Endothelial cell of umbilical vein (primary cell): ENCODE measurements around the gene ARHGEF11. TPM values are rescaled to one million over a fixed set of nuclear protein-coding genes. Genes with fewer than 3 reads are reported as not detected.

Source experiments
- BruUV-seq: library from RNA; stranded (reverse); fragments of 400-500 nt; replicated peaks from 2 replicates; lab custom pipeline; 2021; lab: Mats Ljungman, UMichigan
- CTCF ChIA-PET: fragments of 300-600, 350-600 bp; sonication (Branson Sonifier 250); formaldehyde crosslinking; loops from one replicate; lab custom pipeline; 2021; ENCODE audit warnings: antibody characterized with exemption, inconsistent platforms; lab: Charles Lee
- POLR2A ChIA-PET: fragments of 300-600, 350-600 bp; sonication (Branson Sonifier 250); formaldehyde crosslinking; loops from one replicate; lab custom pipeline; 2021; ENCODE audit warnings: antibody characterized with exemption, inconsistent platforms; lab: Charles Lee
- DNase-seq: peaks from one replicate; pipeline ENCODE4 v3.0.0-alpha.2; 2011; ENCODE audit warnings: low read depth, low spot score
- FAIRE-seq: peaks from 2 replicates; lab custom pipeline; 2011; peaks lifted over from hg19 to GRCh38; lab: Jason Lieb, UNC
- H2AFZ ChIP-seq: 2 replicates; pipeline ENCODE4 v1.6.0; 2012; ENCODE audit warnings: low read depth, low read length, control low read depth, inconsistent platforms
- H3K27ac ChIP-seq: 2 replicates; pipeline ENCODE4 v1.5.1; 2011; ENCODE audit warnings: low read depth, mild to moderate bottlenecking, control low read depth, low read length, moderate library complexity; ENCODE audit not compliant: insufficient read depth
- H3K27me3 ChIP-seq, 2 experiments: 2 replicates each; pipeline versions ENCODE4 v1.6.0 to v1.6.1; 2011; ENCODE audit warnings: low read length in 2 of 2, mixed read lengths in 1 of 2; ENCODE audit not compliant: control insufficient read depth in 2 of 2, insufficient read depth in 2 of 2
- H3K36me3 ChIP-seq, 2 experiments: 2 replicates in 1 of 2; 3 replicates in 1 of 2; pipeline ENCODE4 v1.5.1; 2011; ENCODE audit warnings: low read length in 2 of 2, mild to moderate bottlenecking in 1 of 2, moderate library complexity in 1 of 2; ENCODE audit not compliant: control insufficient read depth in 2 of 2, insufficient read depth in 2 of 2; ENCODE audit errors: extremely low read depth in 1 of 2
- H3K4me1 ChIP-seq: 3 replicates; pipeline ENCODE4 v1.5.1; 2011; ENCODE audit warnings: mild to moderate bottlenecking, low read length; ENCODE audit not compliant: control insufficient read depth, insufficient read depth; ENCODE audit errors: extremely low read depth
- H3K4me2 ChIP-seq: 2 replicates; pipeline ENCODE4 v1.6.1; 2011; ENCODE audit warnings: low read length, control low read depth, mixed read lengths; ENCODE audit not compliant: insufficient read depth
- H3K4me3 ChIP-seq, 3 experiments: fragments of 200-600 bp in 1 of 3; sonication (generic), shearing (Covaris generic) in 1 of 3; replicated peaks in 1 of 3; 2 replicates each; pipeline ENCODE4 v1.5.1; 2011 to 2016; ENCODE audit warnings: control low read depth in 3 of 3, low read length in 3 of 3, mild to moderate bottlenecking in 2 of 3, inconsistent platforms in 1 of 3, low read depth in 1 of 3, moderate library complexity in 1 of 3; ENCODE audit not compliant: insufficient read depth in 1 of 3
- H3K79me2 ChIP-seq: 2 replicates; pipeline ENCODE4 v1.6.0; 2012; ENCODE audit warnings: low read length, inconsistent platforms; ENCODE audit not compliant: control insufficient read depth, insufficient read depth
- H3K9ac ChIP-seq: replicated peaks from 2 replicates; pipeline ENCODE3; 2011; ENCODE audit warnings: low read length, control low read depth; ENCODE audit not compliant: insufficient read depth; ENCODE audit errors: extremely low read depth
- H3K9me1 ChIP-seq: replicated peaks from 3 replicates; pipeline ENCODE4 v1.6.0; 2011; ENCODE audit warnings: mild to moderate bottlenecking, low read length; ENCODE audit not compliant: control insufficient read depth, insufficient read depth; ENCODE audit errors: extremely low read depth
- H3K9me3 ChIP-seq: replicated peaks from 2 replicates; pipeline ENCODE4 v1.5.1; 2012; ENCODE audit warnings: low read length, inconsistent platforms; ENCODE audit not compliant: control insufficient read depth, insufficient read depth
- H4K20me1 ChIP-seq: replicated peaks from 2 replicates; pipeline ENCODE3; 2011; ENCODE audit warnings: mild to moderate bottlenecking, low read length; ENCODE audit not compliant: control insufficient read depth, insufficient read depth; ENCODE audit errors: extremely low read depth
- CTCF ChIP-seq, 2 donors: IDR thresholded peaks; 1 replicate in 1 of 2; 2 replicates in 1 of 2; pipeline ENCODE4 v1.5.1; 2011; ENCODE audit warnings: low read length in 2 of 2, mild to moderate bottlenecking in 2 of 2, moderate library complexity in 2 of 2, control low read depth in 1 of 2, inconsistent platforms in 1 of 2, low read depth in 1 of 2; ENCODE audit not compliant: insufficient read depth in 1 of 2; ENCODE audit errors: extremely low read depth in 1 of 2
- EZH2 ChIP-seq: IDR thresholded peaks from 2 replicates; pipeline ENCODE4 v1.6.1; 2012; ENCODE audit warnings: borderline replicate concordance, low read depth, mild to moderate bottlenecking, moderate library complexity, low read length, inconsistent platforms; ENCODE audit not compliant: severe bottlenecking
- FOS ChIP-seq: IDR thresholded peaks from 2 replicates; pipeline ENCODE4 v1.6.1; 2011; ENCODE audit warnings: mild to moderate bottlenecking, low read length, moderate library complexity, borderline replicate concordance; ENCODE audit not compliant: insufficient read depth
- GATA2 ChIP-seq: IDR thresholded peaks from 2 replicates; pipeline ENCODE4 v1.7.0; 2011; ENCODE audit warnings: low read depth, mild to moderate bottlenecking, moderate library complexity, mixed read lengths, low read length; ENCODE audit not compliant: insufficient read length, insufficient read depth
- JUN ChIP-seq: IDR thresholded peaks from 2 replicates; pipeline ENCODE4 v1.6.1; 2011; ENCODE audit warnings: borderline replicate concordance, low read depth; ENCODE audit not compliant: insufficient read length, insufficient read depth
- MAX ChIP-seq: IDR thresholded peaks from 2 replicates; pipeline ENCODE4 v1.6.1; 2011; ENCODE audit not compliant: insufficient read depth, insufficient read length
- MYC ChIP-seq: IDR thresholded peaks from one replicate; pipeline ENCODE4 v1.6.1; 2011; ENCODE audit warnings: mild to moderate bottlenecking, low read depth, low read length
- POLR2A ChIP-seq: IDR thresholded peaks from 2 replicates; pipeline ENCODE4 v1.6.1; 2012; ENCODE audit warnings: low read depth, mild to moderate bottlenecking, control low read depth, low read length
- POLR2AphosphoS5 ChIP-seq: IDR thresholded peaks from 2 replicates; pipeline ENCODE4 v1.6.1; 2012; ENCODE audit warnings: low read depth, mild to moderate bottlenecking, control low read depth, low read length, moderate library complexity; ENCODE audit not compliant: insufficient read depth
- dilution Hi-C: fragments of 300-500 bp; cut with MboI; formaldehyde crosslinking; loops from one replicate; pipeline ENCODE4 v1.15.0; 2019; ENCODE audit warnings: low sequenced_read_pairs; ENCODE audit not compliant: extremely low pct_ligation_motif_present
- intact Hi-C: fragments of 100-400 bp; cut with micrococcal nuclease; formaldehyde crosslinking; loops from one replicate; pipeline ENCODE4 v1.10.0; 2022
- polyA plus RNA-seq, 4 experiments: library from polyadenylated mRNA; depleted of rRNA in 3 of 4; stranded (reverse) in 3 of 4; unstranded in 1 of 4; fragments of >200 nt; gene quantifications; 2 replicates each; pipeline versions ENCODE4 v1.2.1 to v1.2.3, GENCODE V29; 2011 to 2012; ENCODE audit warnings: missing spikeins in 1 of 4
- total RNA-seq: library from RNA; stranded (reverse); gene quantifications from 2 replicates; pipeline ENCODE4 v1.2.3, GENCODE V29; 2021

The ARHGEF11 gene
- total and polyA plus RNA-seq, 2 donors (not counting 3 experiments of a cell fraction or from before 2014, with no cell fraction given): 18.2 to 28.0 TPM

- H3K79me2 ChIP-seq: no peaks in the 10 kb centered on the region
- no peaks in the 10 kb centered on the region for H4K20me1 ChIP-seq
- H3K27ac ChIP-seq: no peak overlapping the region
- dilution Hi-C loops (no loop called here), intact Hi-C loops (loop anchor here (1.0 kb wide), 2 partner anchors 49 to 67 kb away; partner anchors contain the start of gene ETV3)
- no peak for FAIRE-seq
- H3K4me1 ChIP-seq: no peaks in the 10 kb centered on the region
- no peak for TF ChIP-seq MYC
- TF ChIP-seq EZH2: no peak
- TF ChIP-seq GATA2: no peak
- no peak for TF ChIP-seq FOS
- no peak for TF ChIP-seq CTCF (IDR thresholded peaks at IDR 0.05; ENCODE audit: extremely low read depth in 1 of 2, insufficient read depth in 1 of 2, low read depth in 1 of 2, low read length in 2 of 2)
- TF ChIP-seq JUN: no peak
- TF ChIP-seq POLR2A: no peak
- no peak for TF ChIP-seq POLR2AphosphoS5
- TF ChIP-seq MAX: no peak
- H3K9ac ChIP-seq: no peak overlapping the region
- no peak overlapping the region for H3K4me3 ChIP-seq
- CTCF ChIA-PET: interaction anchor here (0.6 to 5.7 kb wide), 53 partner anchors 9 to 400 kb away, joined by 3 to 1121 read pairs (median 5); partner anchors contain the start of genes ETV3 and ETV3L
- DNase-seq: no peak
- no peaks in the 10 kb centered on the region for H3K36me3 ChIP-seq
- BruUV-seq: no TSS peak
- POLR2A ChIA-PET: interaction anchor here (1.0 kb wide), 1 partner anchor 66 kb away, joined by 7 read pairs; no protein-coding TSS in a partner anchor
- no peak overlapping the region for H2AFZ ChIP-seq
- no peaks in the 10 kb centered on the region for H3K9me1 ChIP-seq
- no peaks in the 10 kb centered on the region for H3K27me3 ChIP-seq
- no peak overlapping the region for H3K4me2 ChIP-seq
- H3K9me3 ChIP-seq: no peaks in the 10 kb centered on the region
These were observed 44.2 kb upstream of the ARHGEF11 start for GRCh38 chr1:157089789-157090188.
